8988T (cell line): ENCODE measurements around the gene LRIT2.
"Not testable (repeated sequence)": the region's sequence is repeated elsewhere in the genome, so short reads cannot be mapped to it uniquely, and the experiment has no call there.

Experiments
- DNase-seq: peaks from one replicate; pipeline ENCODE4 v3.0.0; 2011

LRIT2 gene

DNA sequence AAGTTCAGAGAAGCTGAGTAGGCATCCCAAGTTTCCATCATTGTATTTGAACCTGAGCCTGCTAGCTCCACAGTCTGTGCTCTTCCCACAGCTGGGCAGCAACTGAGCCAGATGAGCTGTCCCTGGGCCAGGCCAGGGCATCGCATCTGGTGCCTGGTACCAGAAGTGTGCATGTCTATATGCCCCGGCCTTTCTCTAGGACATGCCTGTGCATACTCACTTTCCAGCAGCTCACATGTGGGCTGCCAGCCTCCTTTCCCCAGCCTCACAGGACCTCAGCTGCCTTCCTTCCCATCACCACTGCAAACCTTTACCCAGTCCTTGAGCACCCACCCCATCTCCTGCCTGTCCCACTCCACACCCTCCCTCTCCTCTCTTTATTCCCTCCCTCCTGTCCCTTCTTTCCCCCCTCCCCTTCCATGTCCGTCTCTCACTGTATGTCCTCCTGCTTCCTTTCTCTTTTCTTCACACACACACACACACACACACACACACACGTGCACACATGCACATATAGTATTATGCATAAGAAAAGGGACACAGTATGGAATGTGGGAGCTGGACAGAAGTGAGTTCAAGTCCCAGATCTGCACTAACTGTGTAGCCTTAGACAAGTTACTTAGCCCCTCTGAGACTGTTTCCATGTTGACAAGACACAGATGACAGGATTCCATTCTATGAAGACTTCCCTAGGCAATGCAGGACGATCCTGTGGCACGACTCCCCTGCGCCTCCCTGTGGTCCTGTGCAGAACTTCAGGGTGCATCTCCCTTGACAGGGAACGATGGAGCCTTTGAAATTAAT lies 20.1 kb downstream of the LRIT2 start:
- DNase-seq, result peak; percentile 75

GRCh38 chr10:84204610-84205009 lies 20.7 kb downstream of the LRIT2 start:
- no peak for DNase-seq

DNA sequence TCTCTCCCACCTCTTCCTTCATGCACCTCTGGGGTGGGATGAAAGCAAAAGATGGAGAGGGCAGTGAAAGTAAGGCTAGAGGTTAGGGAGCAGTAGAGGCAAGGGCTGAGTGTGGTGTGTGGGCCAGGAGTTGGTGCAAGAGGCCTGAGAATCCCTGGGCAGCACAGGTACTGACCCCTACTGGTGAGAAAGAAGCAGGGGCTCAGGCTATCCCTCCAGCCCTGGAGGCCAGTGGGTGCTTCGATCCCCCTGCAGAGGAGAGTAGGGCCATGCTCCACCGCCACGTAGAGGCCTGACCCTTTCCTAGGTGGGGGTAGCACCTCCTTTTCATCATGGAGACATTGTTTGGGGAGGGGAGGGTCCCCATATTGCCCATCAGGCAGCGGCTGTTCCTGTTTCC lies 21.2 kb downstream of the LRIT2 start:
- DNase-seq, result peak; percentile 83

DNA sequence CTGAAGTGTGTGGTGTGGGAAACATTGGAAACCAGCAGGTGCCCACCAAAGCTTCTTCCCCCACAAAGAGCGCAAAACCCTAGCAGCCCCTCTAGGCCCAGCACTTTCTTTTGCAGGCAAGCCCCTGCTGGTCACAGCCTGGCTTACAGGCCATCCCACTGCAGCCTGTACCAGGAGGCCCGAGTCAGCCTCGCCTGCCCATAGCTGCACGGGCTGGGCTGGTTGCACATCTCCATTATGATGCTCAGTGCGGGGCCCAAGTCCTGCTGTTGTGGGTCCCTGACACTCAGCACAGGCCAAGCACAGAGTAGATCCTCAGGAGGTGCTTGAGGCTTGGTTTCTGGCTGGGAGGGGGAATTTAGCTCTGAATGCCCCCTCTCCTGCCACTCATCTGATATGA lies 23.0 kb downstream of the LRIT2 start:
- DNase-seq, result no peak

DNA sequence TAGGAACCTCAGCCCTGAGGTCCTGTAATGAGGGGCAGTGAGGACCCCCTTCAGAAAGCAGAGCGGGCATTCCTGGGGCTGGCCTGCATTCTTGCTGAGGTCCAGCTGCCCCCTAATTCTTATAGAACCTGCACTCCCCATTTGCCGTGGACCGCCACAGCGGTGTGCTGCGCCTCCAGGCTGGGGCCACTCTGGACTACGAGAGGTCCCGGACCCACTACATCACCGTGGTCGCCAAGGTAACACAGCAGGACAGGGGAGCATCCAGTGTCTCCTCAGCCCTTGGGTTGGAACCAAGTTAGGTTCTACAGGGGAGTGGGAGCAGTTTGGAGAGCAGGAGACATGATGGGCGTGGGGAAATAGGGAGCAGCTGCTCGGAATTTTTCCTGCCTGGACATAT lies 23.7 kb downstream of the LRIT2 start:
- DNase-seq, result no peak

GRCh38 chr10:84201244-84201606 lies 24.1 kb downstream of the LRIT2 start:
- DNase-seq, result no peak

GRCh38 chr10:84200537-84201243 lies 24.7 kb downstream of the LRIT2 start:
- DNase-seq, result no peak

GRCh38 chr10:84198206-84198915 lies 27.0 kb downstream of the LRIT2 start:
- DNase-seq, result no peak

GRCh38 chr10:84197643-84198042 lies 27.7 kb downstream of the LRIT2 start:
- no peak for DNase-seq

DNA sequence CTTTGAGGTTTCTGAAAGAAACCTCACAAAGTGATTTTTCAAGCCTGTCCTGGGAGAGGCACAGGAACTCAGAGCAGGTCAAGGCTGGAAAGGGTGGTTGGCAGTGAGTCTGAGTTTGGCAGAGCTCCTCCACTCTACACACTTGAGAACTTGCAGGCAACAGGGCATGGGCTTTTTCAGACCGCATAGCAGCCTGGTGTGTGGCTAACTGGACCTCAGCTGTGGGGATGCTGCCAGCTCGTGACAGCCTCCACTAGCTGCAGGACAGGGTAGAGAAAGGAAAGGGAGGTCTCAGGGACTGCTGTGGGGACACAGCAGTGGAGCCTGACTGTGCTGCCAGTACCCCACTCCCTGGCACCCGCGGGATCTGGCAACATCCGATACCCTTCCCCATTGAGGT lies 28.4 kb downstream of the LRIT2 start:
- no peak for DNase-seq

GRCh38 chr10:84196083-84196482 lies 29.3 kb downstream of the LRIT2 start:
- DNase-seq, result no peak

DNA sequence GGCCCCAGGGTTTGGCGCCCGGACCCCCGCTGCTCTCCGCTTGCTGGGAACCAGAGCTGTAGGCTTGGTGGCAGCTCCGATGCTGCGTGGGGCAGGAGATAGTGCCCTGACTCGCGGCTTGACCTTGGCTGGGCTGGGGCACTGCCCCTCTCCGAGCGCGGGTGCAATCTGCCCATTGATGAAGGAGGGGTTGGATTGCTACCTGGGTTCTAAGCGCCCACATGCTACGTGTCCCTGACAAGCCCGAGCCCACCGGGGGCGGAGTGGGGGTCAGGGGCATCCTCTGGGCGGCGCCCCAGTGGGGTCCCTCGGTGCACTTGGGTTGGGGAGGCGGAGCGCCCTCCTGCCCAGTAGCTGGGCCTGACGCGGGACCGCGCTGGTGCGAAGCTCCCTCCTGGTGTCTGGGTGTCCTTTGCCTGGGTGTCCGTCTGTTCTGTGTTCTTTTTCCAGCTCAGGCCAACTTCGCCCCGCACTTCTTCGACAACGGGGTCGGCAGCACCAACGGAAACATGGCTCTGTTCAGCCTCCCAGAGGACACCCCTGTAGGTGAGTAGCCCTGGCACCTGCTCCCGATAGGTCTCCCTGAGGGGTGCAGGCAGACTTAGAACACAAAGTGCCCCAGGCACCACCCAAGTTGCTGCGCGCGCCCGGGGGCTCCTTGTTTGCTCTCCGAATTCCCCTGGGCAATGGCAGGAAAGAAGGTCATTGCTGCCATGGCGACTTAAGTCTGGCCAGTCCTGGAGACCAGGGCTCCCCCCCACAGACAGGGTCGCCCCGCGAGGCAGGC lies 30.1 kb downstream of the LRIT2 start:
- DNase-seq, result no peak

DNA sequence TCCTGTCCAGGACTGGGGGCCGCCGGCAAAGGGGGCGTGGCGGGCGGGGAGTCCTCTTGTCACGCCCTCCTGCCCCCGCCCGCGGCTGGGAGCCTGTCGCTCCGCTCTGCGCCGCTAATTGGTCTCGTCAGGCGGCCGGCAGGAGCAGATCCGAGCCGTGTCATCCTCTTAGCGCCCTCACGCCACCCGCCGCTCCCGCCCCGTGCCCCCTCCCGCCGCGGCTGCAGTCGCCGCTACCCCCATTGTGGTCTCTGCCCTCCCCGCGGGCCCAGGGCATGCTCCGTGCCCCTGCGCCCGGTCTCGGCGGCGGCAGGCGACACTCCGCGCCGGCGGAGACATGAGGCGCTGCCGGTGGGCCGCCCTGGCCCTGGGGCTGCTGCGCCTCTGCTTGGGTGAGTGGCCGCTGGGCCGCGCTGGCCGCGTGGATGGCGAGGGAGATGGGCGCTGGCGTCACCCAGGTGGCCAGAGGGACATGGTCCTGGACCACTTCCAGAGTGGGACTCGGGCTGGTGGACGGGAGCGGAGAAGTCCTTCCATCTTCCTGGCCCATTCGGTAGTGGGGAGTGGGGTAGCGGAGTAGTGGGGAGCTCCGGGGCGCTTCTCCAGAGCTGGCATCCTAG lies 30.8 kb downstream of the LRIT2 start, which contains the start of gene CDHR1:
Gene CDHR1 (plus strand): TSS at position 114 of the 620 bp plus-strand sequence. CDS start 224 bp downstream, at position 338.
- no peak for DNase-seq

GRCh38 chr10:84193846-84194423 lies 31.4 kb downstream of the LRIT2 start:
- no peak for DNase-seq

DNA sequence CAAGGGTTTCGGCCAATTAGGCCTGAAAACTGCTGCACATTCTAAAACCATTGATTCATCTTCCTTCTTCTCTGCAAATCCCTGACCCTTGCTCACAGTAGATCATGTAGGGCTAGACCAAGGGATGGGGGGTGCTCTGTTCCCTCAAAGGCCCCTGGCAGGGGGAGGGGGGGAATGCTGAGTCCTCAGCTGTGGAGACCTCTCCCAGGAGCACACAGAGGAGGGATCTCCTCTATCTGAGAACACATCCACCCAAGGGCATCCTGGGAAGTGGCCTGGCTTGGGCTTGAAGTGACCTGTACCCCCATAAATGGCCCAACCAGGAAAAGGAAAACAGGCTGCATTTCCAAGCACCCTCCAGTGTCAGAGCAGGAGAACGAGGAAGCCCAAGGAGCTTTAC lies 32.0 kb downstream of the LRIT2 start:
- no peak for DNase-seq

- no peak for DNase-seq
These were observed 34.2 kb downstream of the LRIT2 start for GRCh38 chr10:84191106-84191505.

- DNase-seq, result no peak
These were observed 34.7 kb downstream of the LRIT2 start for GRCh38 chr10:84190621-84191020.

DNA sequence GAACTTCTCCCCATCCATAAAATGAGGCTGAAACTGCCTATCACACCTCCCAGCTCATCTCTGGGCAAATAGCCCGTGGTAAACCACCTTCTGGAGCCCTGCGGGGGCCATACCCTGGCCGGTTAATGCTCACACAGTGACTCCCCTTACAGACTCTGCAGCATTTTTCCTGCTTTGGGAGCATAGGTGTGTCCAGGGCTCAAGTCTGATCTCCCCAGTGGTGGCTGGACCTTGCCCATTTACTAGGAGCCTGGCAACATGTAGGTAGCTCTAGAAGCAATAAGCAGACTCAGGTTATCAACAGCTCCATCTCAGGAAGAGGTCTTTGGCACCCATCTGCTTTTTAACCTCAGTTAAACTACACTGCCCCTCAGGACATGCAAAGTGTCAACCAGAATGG lies 36.5 kb downstream of the LRIT2 start:
- DNase-seq, result no peak

DNA sequence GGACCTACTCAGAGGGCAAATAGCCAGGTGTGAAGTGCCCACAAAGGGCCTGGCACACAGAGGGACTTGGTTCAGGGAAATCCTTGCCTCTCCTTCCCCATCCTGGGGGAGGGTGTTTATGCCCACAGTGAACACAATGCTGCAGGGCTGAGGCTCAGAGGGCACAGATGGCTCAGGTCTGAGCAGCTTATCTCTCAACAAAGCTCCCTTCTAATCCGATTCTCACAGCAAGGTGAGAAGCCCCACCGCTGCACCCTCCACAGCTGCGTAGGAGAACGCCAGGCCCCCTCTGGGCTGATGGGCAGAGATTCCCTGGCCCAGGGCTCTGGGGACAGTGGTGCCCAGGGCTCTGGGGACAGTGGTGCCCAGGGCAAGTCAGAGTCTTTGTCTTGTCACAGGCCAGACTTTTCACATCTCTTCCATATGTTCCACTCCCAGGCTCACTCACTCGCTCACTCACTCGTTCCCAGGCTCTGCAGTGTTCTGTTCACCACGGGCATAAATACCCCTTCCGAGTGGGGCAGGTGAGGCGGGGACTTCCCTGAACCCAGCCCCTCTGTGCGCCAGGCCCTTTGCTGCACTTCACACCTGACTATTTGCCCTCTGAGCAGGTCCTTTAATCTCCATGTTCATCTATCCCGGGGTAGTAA lies 39.7 kb downstream of the LRIT2 start:
- no peak for DNase-seq

DNA sequence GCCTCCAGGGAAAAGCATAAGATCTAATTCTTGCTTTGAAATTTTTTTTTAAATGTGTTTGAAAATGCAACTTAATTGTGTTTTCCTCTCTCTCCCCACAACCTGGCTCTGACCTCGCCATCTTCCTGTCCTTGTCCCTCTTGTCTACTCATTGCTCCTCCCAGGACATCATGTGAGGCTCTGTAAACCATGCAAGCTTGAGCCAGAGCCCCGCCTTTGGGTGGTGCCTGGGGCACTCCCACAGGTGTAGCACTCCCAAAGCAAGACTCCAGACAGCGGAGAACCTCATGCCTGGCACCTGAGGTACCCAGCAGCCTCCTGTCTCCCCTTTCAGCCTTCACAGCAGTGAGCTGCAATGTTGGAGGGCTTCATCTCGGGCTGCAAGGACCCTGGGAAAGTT lies 40.8 kb downstream of the LRIT2 start:
- DNase-seq, result no peak

DNA sequence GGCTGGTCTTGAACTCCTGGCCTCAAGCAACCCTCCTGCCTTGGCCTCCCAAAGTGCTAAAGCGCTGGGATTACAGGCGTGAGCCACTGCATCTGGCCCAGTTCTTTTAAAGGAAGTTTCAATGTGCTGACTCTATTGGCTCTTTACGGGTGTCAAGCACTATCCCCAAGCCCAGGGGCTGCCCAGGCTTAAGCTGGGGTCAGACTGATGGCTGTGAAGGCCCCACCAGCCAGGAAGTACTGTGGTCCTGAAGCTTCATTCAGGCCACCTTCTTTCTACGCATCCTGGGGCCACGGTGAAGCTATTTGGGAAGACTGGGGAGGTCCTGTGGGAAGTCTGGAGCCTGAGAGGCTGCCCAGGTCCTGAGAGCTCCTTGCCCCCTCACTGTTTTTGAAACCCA lies 43.7 kb downstream of the LRIT2 start:
- DNase-seq, result no peak

- DNase-seq, result not testable (repeated sequence)
These were observed 45.0 kb downstream of the LRIT2 start for GRCh38 chr10:84180386-84180785.
